PC-9 (cell line): ENCODE results near the gene KCNK2. TPM values are rescaled to one million over a fixed set of nuclear protein-coding genes. Genes with fewer than 3 reads are reported as not detected.

Experiments
- BruUV-seq: library from RNA; stranded (reverse); fragments of 400-500 nt; replicated peaks from 2 replicates; lab custom pipeline; 2021; lab: Mats Ljungman, UMichigan
- CTCF ChIA-PET: fragments of 300-600 bp; sonication (Branson Sonifier 250); formaldehyde crosslinking; loops from one replicate; lab custom pipeline; 2022; ENCODE audit warnings: antibody characterized with exemption; lab: Charles Lee
- POLR2A ChIA-PET: fragments of 300-600 bp; sonication (Branson Sonifier 250); formaldehyde crosslinking; loops from one replicate; lab custom pipeline; 2022; ENCODE audit warnings: antibody characterized with exemption; ENCODE audit not compliant: unreplicated experiment; lab: Charles Lee
- DNase-seq, 2 experiments: peaks; one replicate each; pipeline versions ENCODE4 v3.0.0 to v3.0.0-alpha.2; 2015 to 2022; ENCODE audit warnings: mixed read lengths in 1 of 2
- H2AFZ ChIP-seq: fragments of 200-600 bp; sonication (generic); 2 replicates; pipeline ENCODE4 v1.8.1; 2017; ENCODE audit warnings: antibody characterized with exemption
- H3F3A ChIP-seq: fragments of 200-600 bp; sonication (generic); 2 replicates; pipeline ENCODE4 v1.8.1; 2017; ENCODE audit warnings: antibody characterized with exemption, mild to moderate bottlenecking, low read depth; ENCODE audit not compliant: insufficient read depth
- H3K27ac ChIP-seq: fragments of 200-600 bp; sonication (generic); 2 replicates; pipeline ENCODE4 v1.6.1; 2016; ENCODE audit warnings: mixed run types
- H3K27me3 ChIP-seq: fragments of 200-600 bp; sonication (generic); 2 replicates; pipeline ENCODE4 v1.6.1; 2016; ENCODE audit warnings: low read depth, mixed run types; ENCODE audit not compliant: insufficient read depth
- H3K36me3 ChIP-seq: fragments of 200-600 bp; sonication (generic); 2 replicates; pipeline ENCODE4 v1.6.1; 2016; ENCODE audit warnings: low read depth, mixed run types
- H3K4me1 ChIP-seq: fragments of 200-600 bp; sonication (generic); replicated peaks from 2 replicates; pipeline ENCODE4 v1.6.1; 2016; ENCODE audit warnings: mixed run types; ENCODE audit not compliant: insufficient read depth
- H3K4me2 ChIP-seq: fragments of 200-600 bp; sonication (generic); 2 replicates; pipeline ENCODE4 v1.6.1; 2017; ENCODE audit warnings: mixed run types
- H3K4me3 ChIP-seq: fragments of 200-600 bp; sonication (generic); 2 replicates; pipeline ENCODE4 v1.6.1; 2016; ENCODE audit warnings: mixed run types
- H3K79me2 ChIP-seq: fragments of 200-600 bp; sonication (generic); 2 replicates; pipeline ENCODE4 v1.6.1; 2017; ENCODE audit warnings: low read depth, mixed run types
- H3K9me2 ChIP-seq: fragments of 200-600 bp; sonication (generic); 2 replicates; pipeline ENCODE4 v1.8.1; 2017; ENCODE audit warnings: mild to moderate bottlenecking; ENCODE audit not compliant: insufficient read depth
- H3K9me3 ChIP-seq: fragments of 200-600 bp; sonication (generic); 2 replicates; pipeline ENCODE4 v1.8.1; 2016; ENCODE audit warnings: low read depth; ENCODE audit not compliant: insufficient read depth
- H4K20me1 ChIP-seq: fragments of 200-600 bp; sonication (generic); 2 replicates; pipeline ENCODE4 v1.8.1; 2017; ENCODE audit not compliant: insufficient read depth
- CTCF ChIP-seq: fragments of 200-600 bp; sonication (generic); conservative IDR thresholded peaks from 2 replicates; pipeline ENCODE4 v1.6.1; 2017; ENCODE audit warnings: mixed run types, antibody characterized with exemption, mild to moderate bottlenecking, moderate library complexity
- EZH2 ChIP-seq: fragments of 200-600 bp; sonication (generic); IDR thresholded peaks from 2 replicates; pipeline ENCODE4 v1.8.0; 2017; ENCODE audit warnings: antibody characterized with exemption, low read depth
- intact Hi-C: fragments of 100-400 bp; cut with micrococcal nuclease; formaldehyde crosslinking; loops from one replicate; pipeline ENCODE4 v1.10.0; 2022; ENCODE audit not compliant: unreplicated experiment
- total RNA-seq: library from RNA; stranded (reverse); gene quantifications from 2 replicates; pipeline ENCODE4 v1.2.3, GENCODE V29; 2021

The KCNK2 gene
- total RNA-seq, 1 experiment from 2014 or later: 0.90 TPM

- Histone ChIP-seq H3F3A (no peaks in the 10 kb centered on the region), H3K4me1 (no peaks in the 10 kb centered on the region), H3K4me3 (no peak overlapping the region), H2AFZ (no peak overlapping the region), H3K4me2 (no peak overlapping the region), H3K9me3 (peaks cover 3% of the 10 kb centered on the region; the same call in 1 of the 2 replicates), H3K27me3 (no peaks in the 10 kb centered on the region), H3K27ac (no peak overlapping the region), H3K9me2 (no peaks in the 10 kb centered on the region; the same call in 1 of the 2 replicates), H3K36me3 (no peaks in the 10 kb centered on the region), H3K79me2 (no peaks in the 10 kb centered on the region), H4K20me1 (no peaks in the 10 kb centered on the region)
- CTCF ChIA-PET: no interaction called here
- BruUV-seq: no TSS peak
- intact Hi-C loops: no loop called here
- DNase-seq: no peak
- POLR2A ChIA-PET: no interaction called here
- TF ChIP-seq CTCF: no peak
- TF ChIP-seq EZH2: no peak
Observed at GRCh38 chr1:215166886-215167285, 84.3 kb downstream of the KCNK2 start.

DNA sequence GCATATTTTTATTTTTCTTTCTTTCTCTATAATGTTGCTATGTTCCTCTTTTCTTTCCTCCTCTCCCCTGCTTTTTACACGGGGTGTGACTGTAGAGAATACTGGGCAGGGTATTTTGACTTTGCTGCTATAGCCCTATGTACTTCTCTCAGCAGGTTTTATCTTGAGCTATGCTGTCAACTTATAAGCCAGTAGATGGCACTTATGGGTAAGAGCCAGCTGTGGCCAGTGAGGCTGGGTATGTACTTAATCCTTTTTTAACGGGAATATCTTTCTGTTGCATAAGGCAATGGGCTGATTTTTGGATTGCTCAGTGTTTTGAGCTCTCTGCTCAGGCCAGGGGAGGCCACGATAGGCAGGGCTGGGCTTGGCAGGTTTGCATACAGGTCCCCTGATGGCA lies 99.0 kb downstream of the KCNK2 start:
- no peak for DNase-seq
- H3K27me3 ChIP-seq: no peaks in the 10 kb centered on the region
- H3K79me2 ChIP-seq: no peaks in the 10 kb centered on the region
- no peak overlapping the region for H3K4me2 ChIP-seq
- TF ChIP-seq CTCF (peak; percentile 44; the same call in 1 of the 2 replicates), EZH2 (no peak)
- no peaks in the 10 kb centered on the region for H3K4me1 ChIP-seq
- BruUV-seq: no TSS peak
- H4K20me1 ChIP-seq: no peaks in the 10 kb centered on the region
- CTCF ChIA-PET: no interaction called here
- intact Hi-C loops: no loop called here
- POLR2A ChIA-PET: no interaction called here
- H3K9me3 ChIP-seq: peaks cover 7% of the 10 kb centered on the region; the same call in 1 of the 2 replicates
- no peak overlapping the region for H3K27ac ChIP-seq
- no peak overlapping the region for H3K4me3 ChIP-seq
- H3K36me3 ChIP-seq: no peaks in the 10 kb centered on the region
- H3F3A ChIP-seq: no peaks in the 10 kb centered on the region
- no peak overlapping the region for H2AFZ ChIP-seq
- no peaks in the 10 kb centered on the region for H3K9me2 ChIP-seq

DNA sequence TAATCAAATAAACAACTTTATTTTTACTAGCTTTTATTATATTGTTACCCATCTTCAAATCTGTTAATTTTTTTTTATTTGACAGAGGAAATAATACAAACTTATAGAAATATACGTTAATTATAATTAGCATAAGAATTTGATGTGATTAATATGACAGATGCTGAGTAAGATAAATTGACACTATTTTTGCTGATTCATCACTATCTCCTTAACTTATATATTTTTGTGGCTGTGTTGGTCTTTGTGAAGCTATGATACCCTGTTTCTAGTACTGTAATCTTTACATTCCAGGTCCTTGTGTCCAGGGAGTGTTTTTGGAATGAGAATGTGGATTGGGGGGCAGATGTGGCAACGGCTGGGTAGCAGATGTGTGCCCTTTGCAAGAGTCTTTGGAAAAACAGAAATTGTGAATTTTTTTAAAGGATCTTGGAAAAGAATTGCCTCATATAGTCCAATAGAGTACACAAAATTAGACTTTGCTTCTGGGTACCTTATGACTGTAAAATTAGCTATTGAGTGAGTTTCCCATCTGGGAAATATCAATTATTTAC lies 102.6 kb downstream of the KCNK2 start:
- intact Hi-C loops: no loop called here
- CTCF ChIA-PET: no interaction called here

More for the DNA sequence above, 102.6 kb downstream of the KCNK2 start:
- H3K9me2 ChIP-seq: no peaks in the 10 kb centered on the region
- H3K9me3 ChIP-seq: 0 out of 2 replicates have a peak, but pooled peaks cover 3% of the 10 kb centered on the region
- no peak for DNase-seq
- H3K36me3 ChIP-seq: no peaks in the 10 kb centered on the region
- no peak overlapping the region for H3K4me3 ChIP-seq
- BruUV-seq: no TSS peak
- no peaks in the 10 kb centered on the region for H3F3A ChIP-seq
- H3K4me2 ChIP-seq: no peak overlapping the region
- TF ChIP-seq EZH2: no peak
- TF ChIP-seq CTCF: no peak
- H3K79me2 ChIP-seq: no peaks in the 10 kb centered on the region
- no peaks in the 10 kb centered on the region for H4K20me1 ChIP-seq
- H3K27me3 ChIP-seq: no peaks in the 10 kb centered on the region
- H3K4me1 ChIP-seq: 0 out of 2 replicates have a peak, but pooled peaks cover 3% of the 10 kb centered on the region
- POLR2A ChIA-PET: no interaction called here
- H2AFZ ChIP-seq: no peak overlapping the region
- no peak overlapping the region for H3K27ac ChIP-seq
